Measurements from ENCODE around the gene CTTN. TPM values are rescaled to one million over a fixed set of nuclear protein-coding genes. Genes with fewer than 3 reads are reported as not detected.

Gene CTTN
- total and polyA plus RNA-seq, 9 of the 15 experiments (the other 6 are each of a cell fraction or from before 2014, with no cell fraction given) = 9.9 to 158 (median 99.7) TPM

- TF ChIP-seq BCLAF1 (IDR thresholded peaks at IDR 0.05; ENCODE audit: borderline replicate concordance in 1 of 2, control insufficient read depth in 1 of 2, low read depth in 2 of 2, low read length in 1 of 2) (no peak), ZC3H4 (CRISPR knock-in tag; IDR thresholded peaks at IDR 0.05; ENCODE audit: borderline replicate concordance) (no peak), FOXK1 (CRISPR knock-in tag; IDR thresholded peaks at IDR 0.05; ENCODE audit: borderline replicate concordance) (no peak), MBD2 (IDR thresholded peaks at IDR 0.05; ENCODE audit: borderline replicate concordance, low read depth) (no peak), ZNF699 (CRISPR knock-in tag; IDR thresholded peaks at IDR 0.05; ENCODE audit: insufficient replicate concordance) (no peak), RNF2 (IDR thresholded peaks at IDR 0.05) (no peak), HMGXB4 (CRISPR knock-in tag; IDR thresholded peaks at IDR 0.05) (no peak), DACH1 (IDR thresholded peaks at IDR 0.05; ENCODE audit: partially characterized antibody) (no peak), ZNF347 (CRISPR knock-in tag; IDR thresholded peaks at IDR 0.05; ENCODE audit: low read depth) (no peak), ILK (tag; IDR thresholded peaks at IDR 0.05; ENCODE audit: borderline replicate concordance, low read depth) (no peak), ZNF444 (CRISPR knock-in tag; IDR thresholded peaks at IDR 0.05) (no peak), NR4A1 (CRISPR knock-in tag; IDR thresholded peaks at IDR 0.05) (no peak), NR4A1 (tag; IDR thresholded peaks at IDR 0.05) (no peak), RFX5 (IDR thresholded peaks at IDR 0.05; ENCODE audit: low read depth, low read length) (no peak), ZFPM2 (CRISPR knock-in tag; IDR thresholded peaks at IDR 0.05) (no peak), AFF1 (IDR thresholded peaks at IDR 0.05; ENCODE audit: low read depth in 1 of 2, partially characterized antibody in 2 of 2) (peak in 1 of 2 experiments; percentile 50), U2AF2 (optimal IDR thresholded peaks at IDR 0.05; ENCODE audit: low read depth, low read length) (no peak)
Observed at GRCh38 chr11:70397336-70397982, 870 bp upstream of the CTTN start (continued).

Measured in K562 (cell line).